ENCODE data around the gene ECT2.
"Not testable (repeated sequence)": the region's sequence is repeated elsewhere in the genome, so short reads cannot be mapped to it uniquely, and the experiment has no call there.

ECT2 gene

DNA sequence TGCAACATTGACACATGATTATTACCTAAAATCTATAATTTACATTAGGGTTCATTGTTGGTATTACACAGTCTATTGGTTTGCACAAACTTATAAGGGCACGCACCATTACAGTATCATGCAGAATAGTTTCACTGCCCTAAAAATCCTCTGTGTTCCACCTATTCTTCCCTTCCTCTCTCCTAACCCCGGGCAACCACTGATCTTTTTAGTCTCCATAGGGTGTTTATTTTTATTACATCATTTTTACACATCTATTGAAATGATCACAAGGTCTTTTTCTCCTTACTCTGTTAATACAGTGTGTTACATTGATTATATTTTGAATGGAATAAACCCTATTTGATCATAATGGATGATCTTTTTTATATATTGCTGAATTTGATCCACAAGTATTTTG, 15.5 kb upstream of the ECT2 start:
- no peak for DNase-seq (ENCODE audit: low read depth)

DNA sequence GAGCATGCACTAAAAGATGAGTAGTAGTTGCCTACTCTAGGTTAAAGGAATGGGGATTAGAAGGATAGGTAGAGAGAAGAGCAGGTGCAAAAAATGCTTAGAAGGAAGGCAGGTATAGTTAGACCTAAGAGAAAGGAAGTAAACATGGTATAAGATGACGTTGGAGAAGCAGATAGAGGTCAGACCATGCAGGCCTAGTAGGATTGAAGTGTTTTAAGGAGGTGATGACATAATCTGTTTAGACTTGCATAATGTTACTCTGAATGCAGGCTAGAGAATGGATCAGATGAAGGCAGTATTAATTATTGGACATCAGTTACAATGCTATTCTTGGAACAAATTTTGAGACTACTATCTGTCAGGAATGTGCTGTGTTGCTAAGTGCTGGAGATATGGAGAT, 11.1 kb upstream of the ECT2 start:
- DNase-seq (ENCODE audit: low read depth) = no peak

DNA sequence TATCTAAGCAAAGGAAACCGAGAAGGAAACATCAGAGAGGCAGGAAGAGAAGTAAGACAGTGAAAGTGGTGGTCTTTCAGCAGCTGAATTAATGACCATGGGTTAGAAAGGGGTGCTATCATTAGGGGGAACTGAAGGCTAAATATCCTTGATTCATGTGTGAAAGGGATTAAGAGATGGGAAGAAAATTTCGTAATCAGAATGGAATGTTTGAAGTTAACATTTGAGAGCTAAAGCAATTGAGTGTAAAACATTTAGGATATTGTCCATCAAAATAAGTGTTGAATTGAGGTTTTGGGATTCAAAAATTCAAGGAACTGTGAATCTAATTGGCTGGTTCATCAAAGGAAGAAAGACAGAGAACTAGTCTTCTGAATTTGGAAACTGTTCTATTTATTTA, 4.1 kb upstream of the ECT2 start:
- no peak for DNase-seq (ENCODE audit: low read depth)

DNA sequence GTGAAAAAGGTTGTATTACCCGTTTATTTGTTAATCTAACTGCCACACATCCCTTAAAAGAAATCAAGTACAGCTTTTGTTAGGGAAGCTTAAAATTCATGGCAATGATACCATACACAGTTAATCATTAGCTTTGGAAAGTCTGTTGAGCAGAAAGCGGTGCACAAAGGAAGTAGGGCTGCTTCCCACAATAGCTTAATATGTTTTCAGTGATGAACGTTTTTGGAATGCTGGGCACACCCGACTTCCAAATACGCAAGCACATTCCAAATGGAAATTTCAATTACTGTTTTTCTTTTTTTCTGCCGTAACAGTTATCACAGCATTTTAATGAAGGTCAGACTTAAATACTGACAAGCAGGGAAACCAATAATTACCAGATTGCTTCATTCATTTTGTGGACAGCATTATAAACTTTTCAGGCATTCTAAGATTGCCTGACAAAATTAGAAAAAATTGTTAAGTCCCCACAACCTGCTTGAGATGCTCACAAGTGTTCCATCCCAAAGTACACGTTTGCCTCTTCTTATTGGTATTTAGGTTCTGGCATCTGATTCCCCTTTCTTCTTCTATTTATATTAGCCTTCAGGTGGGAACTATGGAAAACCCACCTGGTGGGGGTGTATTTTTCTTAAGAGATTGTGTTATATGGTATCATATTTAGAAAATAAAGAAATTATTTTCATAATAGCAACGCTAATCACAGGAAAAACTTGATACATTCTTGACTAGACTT, 1.1 kb upstream of the ECT2 start:
- no peak for DNase-seq (ENCODE audit: low read depth)

DNA sequence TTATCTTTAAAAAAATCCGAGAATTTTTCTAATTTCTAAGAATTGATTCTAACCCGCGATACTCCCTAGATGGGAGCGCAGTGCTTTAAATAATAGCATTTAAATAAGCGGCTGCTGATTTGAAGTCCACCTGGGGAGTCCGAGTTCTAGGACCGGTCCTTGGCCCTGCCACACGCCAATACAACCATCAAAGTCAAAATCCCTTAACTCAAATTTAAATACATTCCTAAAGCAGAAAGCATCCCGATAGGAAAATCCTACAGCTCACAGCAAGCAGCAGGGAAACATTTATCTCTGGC, 508 bp upstream of the ECT2 start:
- DNase-seq (ENCODE audit: low read depth) = no peak

DNA sequence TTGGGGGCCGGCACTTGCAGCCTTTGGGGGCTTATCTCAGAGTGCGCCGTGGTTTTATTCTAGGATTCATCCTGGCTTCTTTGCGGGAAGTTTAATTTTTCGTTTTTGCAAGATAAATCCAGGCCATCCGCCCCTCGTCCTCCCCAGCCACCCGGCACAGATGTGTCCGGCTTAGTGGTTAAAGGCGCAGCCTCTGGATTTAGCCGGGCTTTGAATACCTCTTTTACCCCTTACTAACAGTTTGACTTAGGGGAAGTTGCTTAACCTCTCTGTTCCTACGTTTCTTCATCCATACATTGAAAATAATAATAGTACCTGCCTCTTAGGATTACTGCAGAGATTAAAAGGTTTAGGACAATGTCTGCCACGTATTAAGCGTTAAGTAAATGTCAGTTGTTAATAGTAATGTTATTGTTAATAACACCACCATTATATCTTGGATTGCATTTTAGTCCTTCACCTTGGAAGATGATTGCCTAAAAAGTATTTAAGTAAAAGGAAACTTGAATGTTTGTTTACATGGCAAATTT, 714 bp downstream of the ECT2 start:
- DNase-seq (ENCODE audit: low read depth) = no peak

DNA sequence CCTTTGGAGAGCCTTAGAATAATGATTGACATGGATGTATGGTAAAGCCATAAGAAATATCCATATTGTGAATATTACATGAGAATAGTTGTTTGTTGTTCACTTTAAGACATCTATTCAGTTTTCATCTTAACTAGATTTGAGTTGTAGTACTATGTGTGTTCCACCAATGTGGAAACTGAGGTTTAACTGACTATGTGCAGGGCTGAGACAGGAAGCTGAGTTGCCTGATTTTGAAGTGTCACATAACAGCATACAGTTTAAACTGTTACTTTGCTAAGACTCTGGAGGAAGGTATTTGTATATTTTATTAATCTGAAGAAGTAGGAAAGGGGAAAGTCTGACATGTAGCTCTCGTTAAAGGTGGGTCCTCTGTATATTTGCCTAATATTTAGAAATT, 2.1 kb downstream of the ECT2 start:
- no peak for DNase-seq (ENCODE audit: low read depth)

DNA sequence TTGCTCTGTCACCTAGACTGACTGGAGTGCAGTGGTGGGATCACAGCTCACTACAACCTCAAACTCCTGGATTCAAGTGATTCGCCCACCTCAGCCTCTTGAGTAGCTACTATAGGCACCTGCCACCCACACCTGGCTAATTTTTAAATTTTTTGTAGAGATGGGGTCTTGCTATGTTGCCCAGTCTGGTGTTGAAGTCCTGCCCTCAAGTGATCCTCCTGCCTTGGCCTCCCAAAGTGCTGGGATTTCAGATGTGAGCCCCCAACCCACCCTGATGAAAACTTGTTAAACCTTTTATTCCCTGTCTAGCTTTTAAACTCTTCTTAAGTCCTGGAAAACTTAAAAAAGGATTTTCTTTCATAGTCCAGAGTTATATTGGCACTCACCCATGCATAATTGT, 2.6 kb downstream of the ECT2 start:
- no peak for DNase-seq (ENCODE audit: low read depth)

DNA sequence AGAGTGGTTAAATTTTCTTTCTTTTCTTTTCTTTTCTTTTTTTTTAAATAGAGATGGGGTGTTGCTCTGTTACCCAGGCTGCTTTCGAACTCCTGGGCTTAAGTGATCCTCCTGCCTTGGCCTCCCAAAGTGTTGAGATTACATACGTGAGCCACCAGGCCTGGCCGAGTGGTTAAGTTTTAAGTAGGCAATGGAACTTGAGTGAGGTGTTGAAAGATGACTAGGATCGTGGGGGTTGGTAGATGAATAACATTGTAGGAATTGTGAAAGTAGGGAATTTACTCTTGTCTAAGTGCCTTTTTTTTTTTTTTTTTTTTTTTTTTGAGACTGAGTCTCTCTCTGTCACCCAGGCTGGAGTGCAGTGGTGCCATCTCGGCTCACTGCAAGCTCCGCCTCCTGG, 9.9 kb downstream of the ECT2 start:
- not testable (repeated sequence) for DNase-seq (ENCODE audit: low read depth)

DNA sequence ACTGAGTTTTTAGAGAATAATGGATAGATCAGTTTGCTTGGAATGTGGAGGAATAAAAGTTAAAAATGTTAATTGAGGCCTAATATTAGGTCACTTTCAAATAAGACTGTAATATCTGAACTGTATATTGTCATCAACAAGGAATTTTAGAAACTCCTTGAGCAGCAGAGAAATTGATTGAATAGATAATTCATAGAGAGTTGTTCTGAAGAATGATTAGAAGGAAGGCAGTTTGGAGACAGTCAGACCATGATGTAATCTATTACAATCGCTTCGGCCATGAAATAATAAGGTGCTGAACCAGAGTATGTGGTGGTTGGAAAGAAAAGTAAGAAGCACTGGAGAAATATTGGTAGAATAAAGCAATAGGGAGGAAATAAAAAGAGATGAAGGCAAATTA, 15.7 kb downstream of the ECT2 start:
- no peak for DNase-seq (ENCODE audit: low read depth)

DNA sequence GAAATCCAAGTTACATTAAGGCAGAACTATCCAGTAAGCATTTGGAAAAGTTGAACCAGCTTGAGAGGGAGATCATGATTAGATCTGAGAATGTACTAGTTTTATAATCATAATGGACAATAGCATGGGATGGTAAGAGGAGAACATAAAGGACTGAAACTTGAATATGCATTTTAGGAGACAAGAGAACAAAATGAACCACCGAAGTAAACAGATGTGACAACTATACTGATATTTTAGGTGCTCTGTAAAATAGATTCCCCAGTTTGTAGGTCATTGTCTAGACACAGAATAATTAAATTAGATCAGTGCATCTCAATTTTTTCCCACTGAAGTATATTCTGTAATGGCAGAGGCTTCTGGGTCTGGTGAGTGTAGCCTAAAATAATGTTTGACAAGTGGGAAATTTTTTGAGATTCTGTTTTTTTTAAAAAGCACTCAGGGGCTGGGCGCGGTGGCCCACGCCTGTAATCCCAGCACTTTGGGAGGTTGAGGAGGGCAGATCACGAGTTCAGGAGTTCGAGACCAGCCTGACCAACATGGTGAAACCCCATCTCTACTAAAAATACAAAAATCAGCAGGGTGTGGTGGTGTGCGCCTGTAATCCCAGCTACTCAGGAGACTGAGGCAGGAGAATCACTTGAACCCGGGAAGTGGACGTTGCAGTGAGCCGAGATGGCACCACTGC, 16.3 kb downstream of the ECT2 start:
- no peak for DNase-seq (ENCODE audit: low read depth)

DNA sequence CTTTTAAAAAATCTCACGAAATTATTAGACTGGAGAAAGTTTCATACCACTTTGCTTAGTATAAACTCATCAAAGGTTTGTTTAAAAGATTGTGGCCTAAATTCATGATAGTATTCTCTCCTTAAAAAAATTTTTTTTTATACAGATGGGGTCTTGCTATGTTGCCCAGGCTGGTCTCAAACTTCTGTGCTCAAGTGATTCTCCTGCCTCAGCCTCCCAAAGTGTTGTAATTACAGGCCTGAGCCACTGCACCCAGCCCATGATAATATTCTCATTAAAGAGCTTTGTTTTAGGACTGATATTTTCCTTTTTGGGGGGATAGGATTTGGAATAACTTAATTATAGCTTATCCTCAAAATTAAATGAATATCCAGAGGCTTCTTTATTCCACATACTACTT, 19.9 kb downstream of the ECT2 start:
- no peak for DNase-seq (ENCODE audit: low read depth)

DNA sequence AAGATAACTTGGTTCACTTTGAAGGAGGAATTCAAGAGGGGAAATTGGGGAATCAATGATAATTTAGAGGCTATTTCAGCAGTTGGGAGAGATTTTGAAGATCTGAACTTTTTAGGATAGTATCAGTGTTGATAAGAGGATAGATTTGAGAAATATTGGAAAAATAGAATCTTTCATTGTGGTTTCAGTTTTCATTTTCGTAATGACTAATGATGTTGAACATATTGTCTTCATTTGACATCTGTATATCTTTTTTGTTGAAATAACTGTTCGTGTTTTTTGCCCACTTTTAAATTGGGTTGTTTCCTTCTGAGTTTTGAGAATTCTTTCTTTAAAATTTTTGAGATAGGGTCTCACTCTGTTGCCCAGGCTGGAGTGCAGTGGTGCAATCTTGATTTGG, 21.1 kb downstream of the ECT2 start:
- DNase-seq (ENCODE audit: low read depth) = no peak

DNA sequence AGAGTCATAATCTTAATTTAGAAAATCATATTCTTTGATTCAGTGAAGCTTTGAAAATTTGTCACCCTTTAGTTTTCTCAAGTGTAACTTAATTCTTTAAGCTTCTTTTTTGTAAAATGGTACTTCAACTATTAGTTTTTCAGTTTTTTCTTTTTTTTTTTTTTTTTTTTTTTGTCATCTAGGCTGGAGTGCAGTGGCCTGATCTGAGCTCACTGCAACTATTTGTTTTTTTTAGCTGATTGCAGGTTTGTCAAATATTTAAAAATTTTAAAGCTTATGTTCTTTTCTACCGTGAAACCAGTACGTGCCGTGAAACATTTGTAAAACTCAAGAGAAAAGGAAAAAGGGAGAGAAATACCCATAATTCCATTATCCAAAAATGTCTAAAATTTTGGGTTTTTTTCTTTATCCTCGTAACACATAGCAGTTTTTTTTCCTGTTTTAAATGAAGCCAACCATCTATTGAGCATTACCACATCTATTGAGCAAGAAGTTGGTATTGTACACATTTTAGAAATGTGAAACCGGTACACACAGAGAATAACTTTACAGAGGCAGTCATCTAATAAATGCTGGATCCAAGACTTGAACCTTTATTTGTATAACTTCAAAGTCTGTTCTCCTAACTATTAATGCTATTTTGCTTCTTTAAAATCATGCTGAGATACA, 25.7 kb downstream of the ECT2 start:
- no peak for DNase-seq (ENCODE audit: low read depth)

DNA sequence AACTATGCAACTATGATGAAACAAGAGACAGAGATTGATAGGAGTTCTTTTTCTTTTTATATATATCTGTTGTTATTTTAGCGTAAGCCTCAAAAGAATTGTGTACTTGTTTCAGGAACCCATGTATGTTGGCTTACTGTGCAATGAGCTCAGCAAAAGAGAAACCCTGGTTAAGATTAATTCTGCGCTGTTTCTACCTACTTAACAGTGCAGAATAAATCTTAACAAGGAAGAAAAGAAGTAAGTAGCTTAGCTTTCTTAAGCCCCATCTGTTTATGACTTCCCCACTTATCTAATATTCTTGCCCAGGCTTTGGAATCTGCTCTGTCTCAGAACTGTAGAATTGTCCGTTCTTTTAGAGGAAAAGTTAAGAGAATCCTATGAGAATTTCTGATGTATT, 27.4 kb downstream of the ECT2 start:
- DNase-seq (ENCODE audit: low read depth) = no peak

DNA sequence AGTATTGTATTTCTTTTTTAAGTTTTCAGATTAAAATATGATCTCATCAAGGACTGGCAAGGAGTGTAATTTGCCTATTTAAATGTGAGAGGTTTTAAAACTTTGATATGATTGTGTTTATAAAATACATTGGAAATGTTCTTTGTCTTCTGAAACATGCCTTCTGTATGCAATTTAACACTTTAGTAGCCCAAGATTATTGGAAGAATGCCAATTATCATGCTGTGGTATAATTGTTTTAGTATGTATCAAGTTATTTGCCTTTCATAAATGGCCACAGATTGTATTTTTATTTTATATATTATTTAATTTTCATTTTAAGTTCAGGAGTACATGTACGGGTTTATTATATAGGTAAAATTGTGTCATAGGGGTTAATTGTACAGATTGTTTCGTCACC, 31.7 kb downstream of the ECT2 start:
- DNase-seq (ENCODE audit: low read depth) = no peak

DNA sequence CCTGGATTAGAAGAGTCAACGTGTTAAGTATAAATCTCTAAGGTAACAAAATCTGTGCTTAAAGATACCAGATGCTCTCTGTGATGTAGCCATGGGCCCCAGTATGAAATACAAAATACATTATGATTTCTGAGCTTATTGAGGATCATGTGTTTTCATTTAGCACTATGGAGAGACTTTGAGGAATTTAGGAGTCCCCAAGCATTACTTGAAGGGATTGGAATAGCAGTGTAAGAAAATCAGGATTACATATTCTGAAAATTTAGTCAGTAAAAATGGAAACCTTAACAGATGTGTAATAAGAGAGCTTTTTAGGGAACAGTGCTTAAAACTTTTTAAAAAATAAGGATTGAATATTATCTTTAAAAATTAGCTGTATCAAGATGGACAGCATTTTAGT, 35.5 kb downstream of the ECT2 start:
- DNase-seq (ENCODE audit: low read depth) = no peak

DNA sequence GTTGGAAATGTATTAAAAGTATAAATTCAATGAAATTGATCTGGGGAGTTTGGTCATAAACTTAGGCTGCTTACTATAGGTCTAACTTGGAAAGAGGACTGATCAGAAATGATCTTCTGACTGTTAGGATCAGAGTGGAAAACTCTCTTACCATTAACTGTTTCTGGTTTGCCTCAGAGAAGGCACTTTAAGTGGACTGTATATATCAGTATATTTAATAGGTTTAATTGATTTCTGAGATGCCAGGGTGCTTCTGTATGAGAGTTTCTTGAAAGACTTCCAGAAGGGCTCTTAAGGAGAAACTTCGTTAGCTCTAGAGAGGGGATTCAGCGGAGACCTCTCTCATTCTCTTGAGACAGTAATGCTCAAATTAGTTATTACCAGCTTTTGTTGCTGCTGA, 36.5 kb downstream of the ECT2 start:
- no peak for DNase-seq (ENCODE audit: low read depth)

DNA sequence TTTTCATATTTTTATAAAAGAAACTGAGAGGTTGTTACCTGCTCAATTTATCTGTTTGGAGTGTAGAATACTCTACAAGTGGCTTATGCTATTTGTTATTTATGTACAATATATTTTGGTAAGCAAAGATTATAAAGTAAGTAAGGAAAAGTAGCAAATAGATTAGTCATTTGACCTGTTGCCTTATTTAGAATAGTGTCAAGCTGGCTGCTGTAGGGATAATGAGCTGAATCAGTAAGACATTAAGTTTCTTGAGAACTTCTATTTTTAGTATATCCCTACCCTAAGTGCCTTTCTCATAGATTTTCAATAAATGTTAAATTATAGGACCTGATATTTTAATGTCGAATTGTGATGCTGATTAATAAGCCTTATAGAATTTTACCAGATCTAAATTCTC, 37.2 kb downstream of the ECT2 start:
- DNase-seq (ENCODE audit: low read depth) = no peak

DNA sequence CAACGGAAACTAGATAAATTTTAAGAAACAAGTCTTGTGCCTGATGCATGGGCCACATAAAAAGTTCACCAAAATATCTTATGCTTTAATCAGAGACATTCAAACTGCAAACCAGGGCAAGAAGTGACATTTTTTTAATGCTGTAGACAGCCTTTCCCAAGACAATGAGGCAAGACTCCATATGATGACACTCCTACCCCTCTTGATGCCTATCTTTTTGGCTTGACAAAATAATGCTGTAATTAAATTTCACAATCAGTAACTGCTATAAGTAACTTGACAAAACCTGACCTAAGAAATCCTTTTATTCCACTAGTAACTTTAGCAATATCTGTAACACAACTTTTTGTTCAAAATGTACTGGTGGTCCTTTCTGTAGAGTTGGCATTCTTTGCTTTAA, 48.7 kb downstream of the ECT2 start:
- DNase-seq (ENCODE audit: low read depth) = no peak

DNA sequence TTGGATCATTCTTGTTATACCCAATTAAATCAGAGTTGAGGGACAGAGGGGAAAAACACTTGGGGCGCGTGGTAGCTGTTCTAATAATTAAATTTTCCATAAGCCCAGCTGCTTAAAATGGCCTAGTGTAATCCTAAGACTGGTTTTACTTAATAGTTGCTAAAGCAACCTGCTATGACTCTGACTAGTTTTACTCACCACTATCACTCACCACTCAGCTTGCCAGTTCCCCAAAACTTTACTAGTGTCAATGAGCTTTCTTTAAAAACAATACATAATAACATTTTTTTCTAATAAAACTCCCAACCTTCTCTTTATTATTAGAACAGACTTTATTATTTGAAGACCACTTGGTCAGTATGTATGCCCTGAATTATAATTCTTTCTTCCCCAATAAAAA, 49.6 kb downstream of the ECT2 start:
- DNase-seq (ENCODE audit: low read depth) = no peak

DNA sequence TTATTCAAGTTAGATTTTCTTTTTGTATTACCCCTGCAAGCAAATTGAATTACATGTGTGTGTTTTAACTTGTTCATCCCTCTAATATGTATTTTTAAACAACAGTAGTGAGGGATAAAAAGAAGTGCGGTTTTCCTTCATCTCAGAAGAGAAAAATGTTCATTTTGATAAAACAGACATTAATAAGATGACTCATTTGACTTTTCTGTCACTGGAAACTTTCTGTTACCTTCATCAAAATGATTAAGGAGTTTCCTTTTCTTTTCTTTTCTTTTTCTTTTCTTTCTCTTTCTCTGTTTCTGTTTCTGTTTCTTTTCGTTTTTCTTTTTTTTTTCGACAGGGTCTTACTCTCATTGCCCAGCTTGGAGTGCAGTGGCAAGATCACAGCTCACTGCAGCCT, 53.0 kb downstream of the ECT2 start:
- DNase-seq (ENCODE audit: low read depth) = no peak

DNA sequence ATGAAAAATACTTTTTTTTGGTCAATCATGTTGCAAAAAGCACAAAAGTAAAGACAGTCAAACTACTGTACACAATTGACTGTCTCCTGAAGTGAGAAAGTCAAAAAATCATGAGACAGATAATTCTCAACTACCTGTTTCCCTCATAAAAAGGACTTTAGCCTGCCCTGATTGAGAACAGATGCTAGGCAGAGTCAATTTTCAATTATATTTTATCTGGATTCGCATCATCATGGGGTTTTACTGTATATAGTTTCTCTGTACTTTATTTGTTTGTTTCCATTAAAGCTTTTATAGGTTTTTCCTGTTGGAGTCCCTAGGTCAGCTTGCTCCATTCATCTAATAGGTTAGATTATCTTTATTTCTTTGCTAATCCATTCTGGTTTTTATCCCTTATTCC, 53.8 kb downstream of the ECT2 start:
- DNase-seq (ENCODE audit: low read depth) = no peak

Data from activated T-helper 9 cell treated with anti-CD3 and anti-CD28 coated beads, Interleukin-2, amount 50 U/mL, for 16 hours (primary cell).